OCI-LY7 (cell line): Measurements from ENCODE around the gene BLTP3A. TPM values are rescaled to one million over a fixed set of nuclear protein-coding genes. Genes with fewer than 3 reads are reported as not detected.

Experiments
- small RNA-seq: library from RNA; depleted of rRNA; stranded (forward); fragments of <200 nt; gene quantifications from one replicate; pipeline ENCODE3, GENCODE V24; 2014
- total RNA-seq, 2 experiments: library from RNA; depleted of rRNA in 1 of 2; stranded (reverse); fragments of >200 nt in 1 of 2; shearing (Covaris generic) in 1 of 2; gene quantifications; 2 replicates each; pipeline ENCODE4 v1.2.3, GENCODE V29; 2014 to 2022

BLTP3A gene
- total RNA-seq, 2 experiments from 2014 or later = 11.9 to 23.3 TPM

Small RNA genes lying within 50 kb of the gene (small RNA-seq; reads per million reads assigned to genes)
- gene RF00019 = not detected

Other genes with a start within 250 kb of the BLTP3A start
- gene SPDEF, start 235.8 kb upstream of the BLTP3A start, total RNA-seq (2014; rRNA removed; shearing (Covaris generic)) = 0.36 and 0.54 TPM in 2 replicates
- gene SPDEF, start 235.8 kb upstream of the BLTP3A start, total RNA-seq (2022) = 0.34 and 0.52 TPM in 2 replicates
- gene ILRUN, start 95.3 kb upstream of the BLTP3A start, total RNA-seq (2014; rRNA removed; shearing (Covaris generic)) = 25.6 and 27.1 TPM in 2 replicates
- 77.6 and 82.7 TPM in 2 replicates for gene ILRUN, start 95.3 kb upstream of the BLTP3A start, total RNA-seq (2022)
- gene SNRPC, start 34.6 kb upstream of the BLTP3A start, total RNA-seq (2014; rRNA removed; shearing (Covaris generic)) = 158 and 210 TPM in 2 replicates
- 177 and 184 TPM in 2 replicates for gene SNRPC, start 34.6 kb upstream of the BLTP3A start, total RNA-seq (2022)
- gene TAF11, start 96.0 kb downstream of the BLTP3A start, total RNA-seq (2014; rRNA removed; shearing (Covaris generic)) = 30.1 and 30.3 TPM in 2 replicates
- gene TAF11, start 96.0 kb downstream of the BLTP3A start, total RNA-seq (2022) = 39.2 and 41.5 TPM in 2 replicates
- 7.8 and 10.9 TPM in 2 replicates for gene ANKS1A, start 97.2 kb downstream of the BLTP3A start, total RNA-seq (2014; rRNA removed; shearing (Covaris generic))
- gene ANKS1A, start 97.2 kb downstream of the BLTP3A start, total RNA-seq (2022) = 12.3 and 13.8 TPM in 2 replicates